A673 (cell line): ENCODE data around the gene WDR38. TPM values are rescaled to one million over a fixed set of nuclear protein-coding genes. Genes with fewer than 3 reads are reported as not detected.

Experiments
- BruUV-seq: library from RNA; stranded (reverse); fragments of 400-500 nt; replicated peaks from 2 replicates; lab custom pipeline; 2021; lab: Mats Ljungman, UMichigan
- CTCF ChIA-PET: fragments of 300-600 bp; sonication (Branson Sonifier 250); formaldehyde crosslinking; loops from one replicate; lab custom pipeline; 2022; ENCODE audit warnings: antibody characterized with exemption; lab: Charles Lee
- POLR2A ChIA-PET: fragments of 300-600 bp; sonication (Branson Sonifier 250); formaldehyde crosslinking; loops from one replicate; lab custom pipeline; 2022; ENCODE audit warnings: antibody characterized with exemption; ENCODE audit not compliant: low non-redundant PET; lab: Charles Lee
- DNase-seq: peaks from one replicate; pipeline ENCODE4 v3.0.0-alpha.2; 2015; ENCODE audit warnings: low spot score
- H3K27ac ChIP-seq: fragments of 200-600 bp; sonication (generic); 2 replicates; pipeline ENCODE4 v1.5.1; 2016; ENCODE audit warnings: mixed run types, low read depth, mild to moderate bottlenecking, mixed read lengths, antibody characterized with exemption, low read length; ENCODE audit not compliant: poor library complexity, severe bottlenecking
- H3K27me3 ChIP-seq: fragments of 200-600 bp; sonication (generic); replicated peaks from 2 replicates; pipeline ENCODE4 v1.6.1; 2017; ENCODE audit warnings: mixed run types, low read depth, mild to moderate bottlenecking, mixed read lengths, antibody characterized with exemption, low read length; ENCODE audit not compliant: insufficient read depth, poor library complexity
- H3K36me3 ChIP-seq: fragments of 200-600 bp; sonication (generic); 2 replicates; pipeline ENCODE4 v1.6.1; 2016; ENCODE audit warnings: mixed run types, mild to moderate bottlenecking, mixed read lengths, antibody characterized with exemption, low read length; ENCODE audit not compliant: insufficient read depth, poor library complexity, severe bottlenecking
- H3K4me1 ChIP-seq: fragments of 200-600 bp; sonication (generic); 2 replicates; pipeline ENCODE4 v1.6.1; 2017; ENCODE audit warnings: mixed run types, mild to moderate bottlenecking, mixed read lengths, antibody characterized with exemption, low read length; ENCODE audit not compliant: insufficient read depth, poor library complexity, severe bottlenecking
- H3K4me3 ChIP-seq: fragments of 200-600 bp; sonication (generic); 2 replicates; pipeline ENCODE4 v1.5.1; 2016; ENCODE audit warnings: low read depth, mixed run types, mild to moderate bottlenecking, mixed read lengths, low read length; ENCODE audit not compliant: poor library complexity, severe bottlenecking
- H3K9me3 ChIP-seq: fragments of 200-600 bp; sonication (generic); 2 replicates; pipeline ENCODE4 v1.6.1; 2016; ENCODE audit warnings: mixed run types, low read depth, mild to moderate bottlenecking, mixed read lengths, antibody characterized with exemption, low read length; ENCODE audit not compliant: poor library complexity, severe bottlenecking
- CTCF ChIP-seq: fragments of 300-800, 200-600 bp; sonication (generic); conservative IDR thresholded peaks from 2 replicates; pipeline ENCODE4 v1.5.1; 2017; ENCODE audit warnings: low read depth, mild to moderate bottlenecking, antibody characterized with exemption, low read length, moderate library complexity, mixed read lengths
- EZH2 ChIP-seq: fragments of 200-600 bp; sonication (generic); IDR thresholded peaks from 2 replicates; pipeline ENCODE4 v1.6.1; 2017; ENCODE audit warnings: borderline replicate concordance, low read depth, mild to moderate bottlenecking, mixed read lengths, antibody characterized with exemption, low read length; ENCODE audit not compliant: poor library complexity, severe bottlenecking
- intact Hi-C: fragments of 100-400 bp; cut with micrococcal nuclease; formaldehyde crosslinking; loops from one replicate; pipeline ENCODE4 v1.10.0; 2022; ENCODE audit not compliant: unreplicated experiment
- total RNA-seq: library from RNA; stranded (reverse); gene quantifications from 2 replicates; pipeline ENCODE4 v1.2.3, GENCODE V29; 2021

WDR38 gene
- total RNA-seq, 1 experiment from 2014 or later = not detected

- ChIA-PET CTCF (no interaction called here), POLR2A (no interaction called here)
- BruUV-seq = no TSS peak
- H3K27me3 ChIP-seq = no peaks in the 10 kb centered on the region
- H3K9me3 ChIP-seq = no peaks in the 10 kb centered on the region
- intact Hi-C loops = loop anchor here (1.0 kb wide), 1 partner anchor 120 kb away; no protein-coding TSS in a partner anchor
- peaks cover 6% of the 10 kb centered on the region for H3K4me1 ChIP-seq
- TF ChIP-seq CTCF = no peak
- TF ChIP-seq EZH2 = no peak
- DNase-seq = no peak
- no peak overlapping the region for H3K27ac ChIP-seq
- H3K36me3 ChIP-seq = peaks cover 7% of the 10 kb centered on the region
- no peak overlapping the region for H3K4me3 ChIP-seq
Measured at GRCh38 chr9:124894035-124894740, 40.9 kb downstream of the WDR38 start.

- intact Hi-C loops = loop anchor here (1.0 kb wide), 1 partner anchor 120 kb away; no protein-coding TSS in a partner anchor
- POLR2A ChIA-PET = no interaction called here
- peaks cover 7% of the 10 kb centered on the region for H3K36me3 ChIP-seq
Measured at GRCh38 chr9:124894741-124895170, 41.5 kb downstream of the WDR38 start.

More at GRCh38 chr9:124894741-124895170, 41.5 kb downstream of the WDR38 start:
- TF ChIP-seq EZH2 (no peak), CTCF (peak; percentile 69)
- no peak overlapping the region for H3K4me3 ChIP-seq
- H3K27ac ChIP-seq = no peak overlapping the region
- no TSS peak for BruUV-seq
- H3K27me3 ChIP-seq = no peaks in the 10 kb centered on the region
- peak; percentile 83 for DNase-seq
- H3K4me1 ChIP-seq = peaks cover 6% of the 10 kb centered on the region
- CTCF ChIA-PET = no interaction called here
- no peaks in the 10 kb centered on the region for H3K9me3 ChIP-seq
